HG03457 (cell line): Measurements from ENCODE around the gene LSM4.

Experiments used
- ATAC-seq: cut with Tn5 transposase; IDR thresholded peaks from one replicate; pipeline ENCODE4 v1.9.1; 2021; ENCODE audit warnings: moderate number of reproducible peaks; ENCODE audit not compliant: unreplicated experiment

Gene LSM4

DNA sequence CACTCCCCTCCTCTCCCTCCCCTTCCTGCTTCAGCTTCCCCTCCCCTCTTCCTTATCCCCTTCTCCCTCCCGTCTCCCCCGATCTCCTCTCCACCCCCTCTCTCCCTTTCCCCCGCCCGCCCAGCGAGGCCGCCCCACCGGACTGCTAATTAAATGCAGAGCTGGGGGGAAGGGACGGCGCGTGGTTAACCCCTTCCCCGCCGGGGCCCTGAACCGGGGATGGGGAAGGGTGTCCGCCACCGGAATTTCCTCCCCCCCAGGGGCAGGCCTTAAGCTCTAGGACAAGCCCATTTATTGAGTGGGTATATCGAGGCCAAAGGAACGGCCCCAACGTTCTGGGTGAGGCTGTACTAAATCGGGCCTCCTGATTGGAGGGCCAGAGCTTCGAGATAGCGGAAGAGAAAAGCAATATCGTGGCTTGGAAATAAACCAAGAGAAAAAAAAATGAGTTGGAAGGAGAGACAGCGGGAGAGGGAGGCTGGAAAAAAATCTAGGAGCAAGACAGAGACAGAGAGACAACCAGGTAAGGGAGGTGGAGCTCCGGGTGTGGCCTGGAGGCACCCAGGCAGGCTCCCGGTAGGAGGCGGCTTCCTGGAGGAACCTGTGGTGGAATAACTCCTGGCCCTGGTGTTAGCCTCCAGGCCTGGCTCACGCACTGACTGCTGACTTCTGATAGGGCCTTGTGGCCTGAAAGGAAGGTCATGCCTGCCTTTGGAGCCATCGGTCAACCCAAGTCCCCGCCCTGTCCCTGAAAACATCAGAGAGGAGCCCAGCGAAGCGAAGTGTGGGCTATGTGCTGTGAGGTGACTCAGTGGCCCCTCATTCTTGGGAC lies 29.9 kb downstream of the LSM4 start:
- no peak for ATAC-seq

DNA sequence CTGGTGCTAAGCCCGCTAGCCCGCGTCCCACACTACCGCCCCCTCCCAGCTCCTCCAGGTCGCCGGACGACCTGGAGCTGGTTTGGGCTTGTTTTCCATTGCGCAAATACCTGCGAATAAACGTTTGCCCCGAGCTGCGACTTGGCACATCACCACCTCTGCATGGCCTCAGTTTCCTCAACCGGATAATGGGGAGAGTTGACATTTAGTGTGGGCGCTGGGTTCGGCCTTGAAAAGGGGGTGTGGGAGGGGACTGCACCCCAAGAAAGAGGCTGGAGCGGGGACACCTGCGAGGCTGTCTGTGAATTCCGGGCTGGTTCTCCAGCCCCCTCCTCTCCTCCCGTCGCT lies 30.4 kb downstream of the LSM4 start:
- no peak for ATAC-seq

- no peak for ATAC-seq
Observed at GRCh38 chr19:18291590-18292461, 31.1 kb downstream of the LSM4 start.

- no peak for ATAC-seq
Observed at GRCh38 chr19:18291019-18291524, 31.8 kb downstream of the LSM4 start.

DNA sequence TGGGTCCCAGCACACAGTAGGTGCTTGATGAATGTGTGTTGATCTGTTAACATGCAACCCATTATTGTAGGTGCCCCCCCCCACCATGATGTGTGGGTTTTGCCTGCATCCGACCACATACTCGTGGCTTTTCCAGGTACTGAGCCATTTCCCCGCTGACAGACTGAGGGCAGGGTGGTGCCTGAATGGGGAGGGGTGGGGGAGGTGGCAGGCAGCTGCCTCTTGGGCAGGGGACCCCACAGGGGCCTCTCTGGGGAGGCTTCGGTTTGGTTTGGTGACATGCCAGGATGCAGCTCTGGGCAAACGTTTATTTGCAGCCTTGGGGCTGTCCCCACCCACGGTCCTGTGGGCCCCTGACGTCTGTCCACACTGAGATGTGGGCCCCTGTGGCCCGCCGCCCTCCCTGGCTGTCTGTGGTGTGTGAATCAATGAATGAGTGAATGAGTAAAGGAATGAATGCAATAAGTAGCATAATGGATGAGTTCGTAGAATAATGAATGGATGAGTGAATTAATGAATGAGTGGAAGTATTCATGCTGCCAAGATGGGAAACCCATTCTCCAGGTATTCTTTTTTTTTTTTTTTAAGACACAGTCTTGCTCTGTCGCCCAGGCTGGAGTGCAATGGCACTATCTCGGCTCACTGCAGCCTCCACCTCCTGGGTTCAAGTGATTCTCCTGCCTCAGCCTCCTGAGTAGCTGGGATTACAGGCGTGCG lies 32.4 kb downstream of the LSM4 start:
- no peak for ATAC-seq

DNA sequence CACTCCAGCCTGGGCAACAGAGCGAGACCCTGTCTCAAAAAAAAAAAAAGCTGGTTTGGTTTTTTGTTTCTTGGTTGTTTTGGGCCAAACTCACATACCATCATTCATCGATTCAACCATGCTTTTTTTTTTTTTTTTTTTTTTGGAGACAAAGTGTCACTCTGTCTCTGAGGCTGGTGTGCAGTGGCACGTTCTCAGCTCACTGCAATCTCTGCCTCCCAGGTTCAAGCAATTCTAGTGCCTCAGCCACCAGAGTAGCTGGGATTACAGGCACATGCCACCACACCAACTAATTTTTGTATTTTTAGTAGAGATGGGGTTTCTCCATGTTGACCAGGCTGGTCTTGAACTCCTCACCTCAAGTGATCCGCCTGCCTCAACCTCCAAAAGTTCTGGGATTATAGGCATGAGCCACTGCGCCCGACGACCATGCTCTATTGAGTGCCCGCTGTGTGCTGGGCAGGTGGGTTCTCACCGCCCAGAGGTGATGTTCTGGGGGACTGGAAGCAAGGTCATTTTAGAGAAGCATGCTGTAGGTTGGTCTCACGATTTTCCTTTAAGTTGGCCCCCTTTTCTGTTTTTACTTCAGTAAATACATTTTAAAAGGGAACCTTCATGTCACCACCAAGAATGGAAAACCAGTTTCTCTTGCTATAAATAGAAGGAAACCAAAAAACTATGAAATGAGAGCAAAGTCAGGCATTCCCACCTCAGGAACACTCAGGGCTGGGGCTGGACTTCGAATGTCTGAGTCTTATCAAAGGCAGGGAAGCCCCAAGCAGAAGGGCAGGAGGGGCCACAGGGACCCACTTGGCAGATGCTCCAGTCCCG lies 33.2 kb downstream of the LSM4 start:
- no peak for ATAC-seq

DNA sequence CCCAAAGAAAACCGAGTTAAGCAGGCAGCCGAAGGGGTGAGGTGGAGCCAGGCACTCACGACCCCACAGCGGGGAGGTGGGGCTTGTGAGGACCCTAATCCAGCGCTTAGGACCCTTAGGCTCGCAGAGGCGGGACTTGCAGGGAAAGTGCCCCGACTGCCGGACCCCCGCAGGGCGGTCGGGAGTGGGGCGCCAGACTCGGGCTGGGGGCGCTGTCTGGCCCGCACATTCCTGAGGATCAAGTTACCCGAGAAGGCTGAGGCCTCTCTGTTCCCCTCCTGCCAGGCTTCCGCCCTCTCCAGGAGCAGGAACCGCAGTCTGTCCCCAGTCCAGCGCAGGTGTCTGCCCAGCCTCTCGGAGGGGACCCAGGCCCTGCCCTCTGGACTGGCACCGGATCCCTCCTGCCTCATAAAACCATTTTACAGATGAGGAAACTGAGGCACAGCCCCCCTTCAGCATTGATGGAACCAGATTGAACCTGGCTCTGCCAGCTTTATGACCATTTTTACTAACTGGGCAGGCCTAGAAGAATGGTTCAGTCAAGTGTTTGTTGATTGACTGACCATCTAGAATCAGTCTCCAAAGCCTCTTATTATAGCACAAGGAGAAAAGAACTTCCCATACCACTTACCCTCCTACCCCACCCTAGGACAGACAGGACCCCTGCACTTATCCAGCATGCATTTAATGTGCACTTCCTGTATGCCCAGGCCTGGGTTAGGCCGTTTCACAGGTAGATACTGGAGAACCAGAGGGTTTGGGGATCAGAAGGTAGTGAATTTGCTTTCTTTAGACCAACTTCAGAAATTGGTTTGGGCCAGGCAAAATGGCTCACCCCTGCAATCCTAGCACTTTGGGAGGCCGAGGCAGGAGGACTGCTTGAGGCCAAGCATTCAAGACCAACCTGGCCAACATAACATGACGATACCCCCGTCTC lies 34.8 kb downstream of the LSM4 start:
- ATAC-seq = no peak

DNA sequence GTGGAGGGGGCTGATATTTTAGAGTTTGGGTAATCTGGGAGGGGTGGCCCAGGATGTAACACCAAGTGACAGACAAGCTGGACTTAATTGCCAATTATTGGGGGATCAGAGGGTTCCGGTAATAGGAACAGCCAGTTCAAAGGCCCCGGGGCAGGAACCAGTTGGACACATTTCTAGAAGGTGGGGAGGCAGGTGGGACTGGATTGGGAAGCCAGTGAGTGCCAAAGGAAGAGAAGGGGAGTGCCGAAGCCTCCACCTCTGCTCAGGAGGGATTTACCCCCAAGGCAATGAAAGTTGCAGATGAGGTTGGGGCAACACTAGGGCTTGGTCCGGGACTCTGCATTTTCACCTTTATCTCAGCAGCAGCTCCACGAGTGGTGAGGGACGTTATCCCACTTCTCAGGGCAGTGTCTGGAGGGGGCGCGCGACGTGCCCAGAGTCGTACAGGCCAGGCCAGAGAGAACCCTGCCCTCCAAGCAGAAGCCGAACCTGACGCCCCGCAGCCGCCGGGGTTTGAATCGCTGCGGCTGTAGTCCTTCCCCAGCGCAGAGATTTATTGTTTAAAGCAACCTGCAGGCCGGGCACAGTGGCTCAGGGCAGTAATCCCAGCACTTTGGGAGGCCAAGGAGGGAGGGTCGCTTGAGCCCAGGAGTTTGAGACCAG lies 35.8 kb downstream of the LSM4 start:
- ATAC-seq = no peak

DNA sequence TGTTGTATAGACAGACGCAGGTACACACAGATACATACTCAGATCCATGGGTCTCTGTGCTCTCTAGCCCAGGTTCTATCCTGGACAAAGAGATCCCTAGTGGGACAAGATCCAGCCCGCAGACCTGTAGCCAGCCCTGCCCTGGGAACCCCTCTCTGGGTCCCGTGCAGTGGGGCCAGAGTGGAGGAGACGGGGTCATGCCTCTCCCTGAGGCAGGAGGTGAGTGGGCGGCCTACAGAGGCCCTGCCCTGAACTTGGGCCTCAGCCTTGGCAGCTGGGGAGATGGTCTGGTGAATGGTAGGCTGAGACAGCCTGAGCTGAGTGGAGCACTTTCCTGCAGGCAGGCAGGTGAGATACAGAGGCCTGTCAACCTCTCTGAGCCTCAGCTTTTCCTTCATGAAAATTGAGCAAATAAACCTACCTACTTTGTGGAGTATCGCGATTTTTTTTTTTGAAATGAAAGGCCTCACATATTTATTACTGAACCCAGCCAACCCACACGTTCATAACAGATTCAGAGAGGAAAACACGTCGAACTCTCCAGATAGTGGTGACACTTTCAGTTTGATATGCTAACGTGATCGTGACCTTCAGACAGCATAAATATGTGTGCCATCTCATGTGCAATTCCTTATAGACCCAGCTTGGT lies 38.0 kb downstream of the LSM4 start:
- ATAC-seq = no peak

DNA sequence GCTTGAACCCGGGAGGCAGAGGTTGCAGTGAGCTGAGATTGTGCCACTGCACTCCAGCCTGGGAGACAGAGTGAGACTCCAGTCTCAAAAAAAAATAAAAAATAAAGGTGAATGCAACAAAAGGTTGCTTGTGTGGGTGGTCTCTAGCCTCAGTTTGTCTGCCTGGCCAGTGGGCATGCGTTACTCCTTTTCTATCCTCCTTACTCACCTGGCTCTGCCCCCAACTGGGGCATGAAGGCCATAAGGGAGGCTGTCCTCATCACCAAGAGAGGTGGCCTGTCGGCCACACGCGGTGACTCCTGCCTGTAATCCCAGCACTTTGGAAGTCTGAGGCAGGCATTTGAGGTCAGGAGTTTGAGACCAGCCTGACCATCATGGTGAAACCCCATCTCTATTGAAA lies 39.5 kb downstream of the LSM4 start:
- no peak for ATAC-seq

GRCh38 chr19:18282788-18283141 lies 40.1 kb downstream of the LSM4 start:
- ATAC-seq = no peak

GRCh38 chr19:18282021-18282787 lies 40.7 kb downstream of the LSM4 start:
- ATAC-seq = no peak

DNA sequence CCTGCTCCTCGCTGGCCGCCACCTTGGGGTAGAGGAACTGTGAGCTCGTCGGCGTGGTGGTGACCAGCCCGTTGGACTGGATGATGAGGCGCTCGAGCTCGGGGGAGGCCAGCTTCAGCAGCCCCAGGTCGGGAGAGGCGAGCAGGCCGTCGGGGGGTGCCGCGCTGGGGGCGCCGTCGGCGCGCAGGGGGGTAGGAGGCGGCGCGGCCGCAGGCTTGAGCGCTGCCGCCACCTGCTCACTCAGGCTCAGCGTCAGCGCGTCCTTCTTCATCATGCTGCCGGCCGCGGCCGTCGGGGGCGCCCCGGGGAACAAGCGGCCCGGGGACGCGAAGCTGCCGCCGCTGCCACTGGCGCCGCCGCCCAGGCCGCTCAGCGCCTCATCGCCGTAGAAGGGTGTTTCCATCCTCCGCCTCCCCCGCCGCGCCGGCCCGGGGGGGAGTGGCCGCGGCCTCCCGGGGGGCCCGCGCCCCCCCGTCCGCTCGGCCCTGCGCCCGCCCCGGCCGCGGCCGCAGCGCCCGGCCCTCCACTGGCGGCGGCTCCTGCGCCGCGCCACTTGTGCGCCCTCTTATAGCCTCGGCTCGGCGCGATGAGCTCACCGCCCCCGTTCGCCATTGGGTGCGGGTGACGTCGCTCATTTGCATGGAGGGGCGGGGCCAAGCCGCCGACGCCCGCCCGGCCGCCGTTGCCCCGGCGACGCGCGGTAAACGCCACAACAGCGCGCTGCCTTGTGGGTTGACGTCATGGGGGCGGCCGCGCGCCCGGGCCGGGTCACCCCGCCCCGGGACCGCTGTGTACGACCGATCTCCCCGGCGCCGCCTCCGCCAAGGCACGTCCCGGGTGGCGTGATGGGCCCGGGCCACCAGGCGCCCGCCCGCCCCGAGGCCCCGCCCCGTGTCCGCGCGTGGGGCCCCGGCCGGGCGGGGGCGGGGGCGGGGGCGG lies 41.5 kb downstream of the LSM4 start, which contains the start of gene JUND:
TSS of gene JUND (minus strand) at position 541 of the 939 bp plus-strand sequence. CDS start at position 403, 138 bp downstream.
- ATAC-seq = peak; percentile 55

DNA sequence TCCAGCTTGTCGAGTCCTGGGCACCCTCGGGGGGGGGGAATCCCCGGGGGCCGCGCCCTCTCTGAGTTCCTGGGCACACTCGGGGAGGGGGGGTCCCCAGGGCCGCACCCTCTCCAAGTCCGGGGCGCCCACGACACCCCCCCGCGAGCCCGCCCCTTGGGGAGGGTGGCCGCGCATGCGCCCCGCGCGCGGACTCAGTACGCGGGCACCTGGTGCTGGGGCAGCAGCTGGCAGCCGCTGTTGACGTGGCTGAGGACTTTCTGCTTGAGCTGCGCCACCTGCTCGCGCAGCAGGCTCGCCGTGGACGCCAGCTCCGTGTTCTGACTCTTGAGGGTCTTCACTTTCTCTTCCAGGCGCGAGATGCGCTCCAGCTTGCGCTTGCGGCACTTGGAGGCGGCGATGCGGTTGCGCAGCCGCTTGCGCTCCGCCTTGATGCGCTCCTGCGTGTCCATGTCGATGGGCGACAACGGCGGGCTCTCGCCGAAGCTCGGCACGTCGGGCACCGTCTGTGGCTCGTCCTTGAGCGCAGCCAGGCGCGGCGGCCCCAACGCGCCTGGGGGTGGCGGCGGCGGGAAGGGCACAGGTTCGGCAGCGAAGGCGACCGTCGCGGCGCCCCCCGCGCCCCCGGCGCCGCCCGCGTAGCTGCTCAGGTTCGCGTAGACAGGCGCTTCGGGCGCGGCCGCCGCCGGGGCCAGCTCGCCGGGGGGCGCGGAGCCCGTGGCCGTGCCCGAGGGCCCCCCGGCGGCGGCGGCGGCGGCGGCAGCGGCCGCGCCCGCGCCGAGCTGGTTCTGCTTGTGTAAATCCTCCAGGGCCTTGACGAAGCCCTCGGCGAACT lies 42.4 kb downstream of the LSM4 start:
- peak; percentile 12 for ATAC-seq

DNA sequence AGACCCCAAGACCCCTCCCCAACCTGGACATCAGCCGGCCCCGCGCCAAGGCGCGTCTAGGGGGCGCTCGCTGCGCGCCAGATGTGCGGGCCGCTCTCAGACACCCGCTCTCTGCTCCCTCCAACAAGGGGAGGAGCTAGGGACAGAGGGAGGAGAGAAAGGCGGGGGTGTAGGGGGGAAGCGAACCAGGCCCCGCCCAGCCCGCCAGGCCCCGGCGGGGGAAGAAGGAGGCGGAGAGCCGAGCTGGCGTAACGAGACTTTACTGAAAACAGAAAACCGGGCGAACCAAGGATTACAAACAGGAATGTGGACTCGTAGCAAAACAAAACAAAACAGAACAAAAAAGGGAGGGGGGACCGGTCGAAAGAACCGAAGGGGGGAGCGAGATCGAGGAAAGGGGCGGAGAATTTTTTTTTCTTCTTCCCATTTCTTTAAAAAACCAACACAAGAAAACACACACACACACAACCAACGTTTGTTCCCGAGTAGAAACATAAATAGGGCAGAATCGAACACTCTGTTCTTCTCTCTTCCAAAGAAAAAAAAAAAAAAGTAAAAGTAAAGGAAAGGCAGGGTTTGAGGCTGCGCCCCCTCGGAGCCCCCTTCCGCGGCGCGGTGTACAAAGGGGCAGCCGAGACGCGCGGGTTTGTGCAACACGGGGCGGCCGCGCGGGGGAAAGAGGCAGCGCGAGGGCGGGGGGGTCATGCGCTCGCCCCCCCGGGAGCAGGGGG lies 43.2 kb downstream of the LSM4 start:
- ATAC-seq = peak; percentile 0
